Measurements from ENCODE around the gene DGKH.
A peak's percentile ranks its signal among the peaks of the same experiment; 100 is the strongest.
"Not testable (repeated sequence)": the region's sequence is repeated elsewhere in the genome, so short reads cannot be mapped to it uniquely, and the experiment has no call there.

The DGKH gene

GRCh38 chr13:42041684-42042035 is 6.8 kb upstream of the DGKH start:
- DNase-seq (ENCODE audit: low read depth), result no peak

DNA sequence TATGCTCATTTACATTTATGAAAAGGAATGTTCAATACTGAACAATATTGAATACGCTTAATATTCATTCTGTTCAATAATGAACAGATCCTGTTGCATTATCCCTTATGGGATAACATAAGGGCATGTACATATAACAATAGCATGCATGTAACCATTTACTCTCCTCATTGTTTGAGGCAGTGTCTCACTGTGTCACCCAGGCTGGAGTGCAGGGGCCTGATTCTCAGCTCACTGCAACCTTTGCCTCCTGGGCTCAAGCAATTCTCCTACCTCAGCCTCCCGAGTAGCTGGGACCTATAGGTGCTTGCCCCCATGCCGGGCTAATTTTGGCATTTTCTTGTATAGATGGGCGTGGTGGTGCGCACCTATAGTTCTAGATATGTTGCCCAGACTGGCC is 4.8 kb upstream of the DGKH start:
- no peak for DNase-seq (ENCODE audit: low read depth)

DNA sequence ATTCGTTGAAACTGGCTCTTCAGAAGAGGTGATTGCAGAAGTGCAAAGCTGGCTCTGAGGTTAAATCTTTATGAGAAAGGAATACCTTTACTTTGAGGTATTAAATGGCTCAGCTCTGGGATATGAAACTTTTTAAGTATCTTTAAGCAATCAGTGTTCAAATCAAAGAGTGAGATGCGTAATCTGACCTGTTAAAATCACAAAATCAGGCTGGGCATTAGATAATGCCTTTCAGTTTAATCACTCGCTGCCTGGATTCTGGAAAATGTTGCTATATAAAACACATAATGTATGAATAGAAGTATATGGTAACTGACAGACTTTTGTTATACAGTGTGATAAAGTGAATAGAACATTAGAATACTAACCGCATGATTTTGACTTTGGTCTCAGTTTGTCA is 2.0 kb upstream of the DGKH start:
- no peak for DNase-seq (ENCODE audit: low read depth)

DNA sequence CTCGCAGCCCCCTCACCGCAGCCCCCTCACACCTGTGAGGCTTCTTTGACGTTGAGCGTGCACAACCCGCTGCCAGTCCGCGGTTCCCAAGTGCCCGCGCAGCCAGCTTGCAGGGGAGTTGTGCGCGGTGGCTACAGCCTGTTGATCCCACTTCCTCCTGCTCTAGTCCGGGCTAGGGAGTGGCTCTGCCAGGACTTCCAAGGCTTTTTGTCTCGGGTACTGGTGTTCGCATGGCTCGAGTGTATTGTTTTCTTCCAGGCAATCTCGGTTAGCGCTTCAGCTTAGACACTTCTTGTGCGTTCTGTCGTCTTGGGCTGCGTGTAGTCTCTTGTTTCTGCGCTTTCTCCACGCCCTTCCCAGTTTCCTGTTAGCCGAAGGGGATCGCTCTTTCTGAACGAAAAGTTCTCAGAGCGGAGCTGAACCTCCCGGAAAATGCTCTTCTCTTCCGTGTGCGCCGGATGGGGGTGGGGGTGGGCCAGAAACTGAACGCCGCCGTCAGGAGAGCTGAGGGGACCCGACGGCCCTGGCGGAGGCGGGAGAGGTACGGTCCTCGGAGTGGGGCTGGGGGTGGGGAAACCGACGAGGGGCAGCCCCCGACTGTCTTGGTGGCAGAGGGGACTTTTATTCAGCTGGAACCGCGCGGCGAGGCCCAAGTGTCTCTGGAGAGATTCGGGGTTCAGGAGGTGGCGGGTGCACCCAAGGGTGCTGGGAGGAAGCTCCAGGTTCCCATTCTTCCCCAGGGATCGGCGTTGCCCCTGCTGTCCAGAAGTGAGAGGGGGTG is 697 bp upstream of the DGKH start:
- DNase-seq (ENCODE audit: low read depth), result no peak

DNA sequence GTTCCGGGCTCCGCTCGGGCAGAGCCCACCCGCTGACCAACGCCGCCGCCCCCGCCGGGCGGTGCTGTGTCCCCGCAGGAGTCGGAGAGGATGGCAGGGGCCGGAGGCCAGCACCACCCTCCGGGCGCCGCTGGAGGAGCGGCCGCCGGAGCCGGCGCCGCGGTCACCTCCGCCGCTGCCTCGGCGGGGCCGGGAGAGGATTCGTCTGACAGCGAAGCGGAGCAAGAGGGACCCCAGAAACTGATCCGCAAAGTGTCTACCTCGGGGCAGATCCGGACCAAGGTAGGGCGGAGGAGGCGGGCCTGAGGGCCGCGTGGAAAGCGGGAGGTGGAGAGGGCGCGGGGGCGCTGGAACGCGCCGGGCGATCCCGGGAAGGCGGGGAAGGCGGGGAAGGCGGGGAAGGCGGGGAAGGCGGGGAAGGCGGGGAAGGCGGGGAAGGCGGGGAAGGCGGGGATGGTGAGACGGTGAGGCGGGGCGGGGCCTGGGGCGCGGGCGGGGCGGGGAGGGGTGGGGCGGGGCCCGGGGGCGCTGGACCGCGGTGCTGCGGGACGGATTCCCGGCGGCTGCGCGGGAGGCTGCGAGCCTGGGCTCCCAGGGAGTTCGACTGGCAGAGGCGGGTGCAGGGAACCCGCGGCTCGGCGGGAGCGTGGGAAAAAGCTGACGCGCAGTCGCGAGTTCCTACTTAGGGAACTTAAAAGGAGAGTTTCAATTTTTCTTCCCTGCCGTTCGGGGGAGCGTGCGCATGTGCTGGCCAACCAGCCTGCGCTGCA is 421 bp downstream of the DGKH start:
- DNase-seq (ENCODE audit: low read depth), result peak; percentile 59

DNA sequence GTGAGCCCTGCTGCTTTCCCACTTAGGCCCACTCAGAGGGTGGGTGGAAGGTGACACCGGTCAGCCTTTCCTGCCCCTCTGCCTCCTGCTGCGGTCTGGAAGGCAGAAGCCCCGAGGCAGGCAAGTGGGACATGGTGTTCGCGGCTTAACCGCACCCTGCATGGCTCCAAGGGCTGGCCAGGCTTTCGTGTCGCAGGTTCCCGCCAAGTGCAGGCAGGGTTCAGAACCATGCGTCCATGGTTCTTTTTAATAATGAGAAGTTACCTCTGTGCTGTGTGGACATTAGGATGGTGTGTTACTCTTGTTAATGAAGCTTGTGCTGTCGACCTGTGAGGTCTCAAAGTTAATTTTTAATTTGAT is 986 bp downstream of the DGKH start:
- no peak for DNase-seq (ENCODE audit: low read depth)

- DNase-seq (ENCODE audit: low read depth), result no peak
Observed at GRCh38 chr13:42054798-42055499, 6.5 kb downstream of the DGKH start.

GRCh38 chr13:42055500-42056085 is 7.1 kb downstream of the DGKH start:
- DNase-seq (ENCODE audit: low read depth), result no peak

- no peak for DNase-seq (ENCODE audit: low read depth)
Observed at GRCh38 chr13:42056146-42056545, 7.7 kb downstream of the DGKH start.

- no peak for DNase-seq (ENCODE audit: low read depth)
Observed at GRCh38 chr13:42056583-42056982, 8.1 kb downstream of the DGKH start.

DNA sequence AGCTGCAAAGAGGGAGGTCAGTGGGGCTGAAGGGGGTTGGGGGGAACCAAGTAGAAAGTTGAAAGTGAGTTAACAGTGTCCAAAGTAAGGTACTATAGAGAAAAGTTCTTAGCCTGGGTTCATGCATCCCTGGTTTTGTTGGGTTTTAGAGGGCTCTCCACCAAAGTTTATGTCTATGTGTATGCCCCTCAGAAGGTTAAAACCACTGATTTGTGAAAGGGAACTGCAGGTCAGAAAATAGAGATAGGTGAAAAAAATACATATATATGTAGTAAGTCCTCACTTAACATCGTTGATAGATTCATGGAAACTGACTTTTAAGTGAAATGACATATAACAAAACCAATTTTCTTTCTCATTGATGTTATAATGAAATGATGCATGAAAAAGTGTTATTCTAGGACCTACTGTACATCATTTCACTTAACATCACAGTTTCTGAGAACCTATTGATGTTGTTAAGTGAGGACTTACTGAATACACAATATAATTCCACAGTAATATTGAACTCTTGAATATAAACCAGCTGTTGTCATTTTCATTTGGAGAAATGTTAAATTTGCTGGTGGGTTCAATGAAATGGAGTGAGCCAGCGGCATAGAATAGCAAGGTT is 9.6 kb downstream of the DGKH start:
- no peak for DNase-seq (ENCODE audit: low read depth)

DNA sequence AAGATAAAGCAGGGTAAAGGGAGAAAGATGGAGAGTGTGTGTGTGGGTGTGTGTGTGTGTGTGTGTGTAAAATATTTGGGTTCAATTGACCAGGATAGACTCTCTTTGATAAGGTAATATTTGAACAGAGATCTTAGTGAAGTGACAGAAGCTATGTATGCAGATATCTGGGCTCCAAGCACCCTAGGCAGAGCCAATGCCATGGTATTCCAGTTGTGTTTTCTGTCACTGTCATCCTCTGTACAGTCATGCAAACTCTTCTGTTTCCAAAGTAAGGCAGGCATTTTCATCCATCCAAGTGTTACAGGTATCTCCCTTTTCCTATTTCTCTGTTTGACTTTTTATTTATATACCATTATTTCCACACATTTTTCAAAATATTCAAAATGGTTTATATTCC is 13.5 kb downstream of the DGKH start:
- no peak for DNase-seq (ENCODE audit: low read depth)

- no peak for DNase-seq (ENCODE audit: low read depth)
Observed at GRCh38 chr13:42063105-42063504, 14.7 kb downstream of the DGKH start.

GRCh38 chr13:42064259-42064658 is 15.8 kb downstream of the DGKH start:
- no peak for DNase-seq (ENCODE audit: low read depth)

DNA sequence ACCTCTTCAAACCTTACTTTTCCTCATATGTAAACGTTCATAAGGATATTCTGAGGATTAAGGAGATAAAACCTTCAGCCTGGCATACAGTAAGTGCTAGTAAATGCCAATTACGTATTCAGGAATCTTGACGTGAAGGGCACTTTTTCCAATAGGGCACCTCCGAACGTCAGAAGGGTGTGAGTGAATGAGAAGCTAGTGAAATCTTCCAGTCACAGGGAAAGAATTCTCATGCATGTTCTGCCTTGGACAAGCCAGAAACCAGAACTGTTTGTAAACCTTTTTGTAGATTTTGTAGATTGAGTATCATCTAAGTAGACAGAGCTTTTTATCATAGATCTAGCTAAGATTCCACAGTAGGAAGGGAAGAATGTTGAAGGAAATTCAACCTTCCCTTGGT is 16.5 kb downstream of the DGKH start:
- DNase-seq (ENCODE audit: low read depth), result no peak

- no peak for DNase-seq (ENCODE audit: low read depth)
Observed at GRCh38 chr13:42065414-42065813, 17.0 kb downstream of the DGKH start.

DNA sequence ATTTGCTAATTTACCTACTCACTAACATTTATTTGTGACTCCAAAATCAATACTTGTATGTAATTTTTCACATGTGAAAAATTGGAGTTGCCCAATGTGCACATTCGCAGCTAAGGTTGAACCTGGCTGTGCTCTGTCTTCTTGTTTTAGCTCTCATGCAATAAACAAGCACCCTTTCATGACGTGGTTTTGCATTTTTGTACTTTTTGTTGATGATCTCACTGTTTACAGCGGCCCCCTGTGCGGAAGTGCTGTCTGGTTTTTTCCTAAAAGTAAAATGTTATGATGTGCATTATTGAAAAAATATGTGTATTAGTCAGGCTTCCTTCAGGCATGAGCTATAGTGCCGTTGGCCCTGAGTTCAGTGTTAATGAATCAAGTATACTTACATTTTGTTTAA is 18.1 kb downstream of the DGKH start:
- DNase-seq (ENCODE audit: low read depth), result no peak

GRCh38 chr13:42068886-42069285 is 20.4 kb downstream of the DGKH start:
- DNase-seq (ENCODE audit: low read depth), result no peak

DNA sequence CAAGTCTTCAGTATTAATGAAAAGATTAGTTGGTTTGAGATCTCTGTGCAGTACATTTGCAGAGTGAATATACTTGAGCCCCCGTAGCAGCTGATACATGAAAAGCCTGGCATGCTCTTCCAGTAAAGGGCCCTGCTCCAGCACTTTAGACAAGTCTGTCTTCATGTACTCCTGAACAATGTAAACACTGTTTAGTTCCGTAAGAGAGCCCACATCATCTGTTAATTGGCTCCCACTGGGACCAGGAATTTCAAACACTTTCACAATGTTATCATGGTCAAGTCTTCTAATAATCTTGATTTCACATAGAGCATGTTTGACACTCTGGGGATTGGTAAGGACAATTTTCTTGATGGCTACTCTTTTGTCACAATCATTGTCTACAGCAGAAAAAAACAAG is 22.2 kb downstream of the DGKH start:
- not testable (repeated sequence) for DNase-seq (ENCODE audit: low read depth)

DNA sequence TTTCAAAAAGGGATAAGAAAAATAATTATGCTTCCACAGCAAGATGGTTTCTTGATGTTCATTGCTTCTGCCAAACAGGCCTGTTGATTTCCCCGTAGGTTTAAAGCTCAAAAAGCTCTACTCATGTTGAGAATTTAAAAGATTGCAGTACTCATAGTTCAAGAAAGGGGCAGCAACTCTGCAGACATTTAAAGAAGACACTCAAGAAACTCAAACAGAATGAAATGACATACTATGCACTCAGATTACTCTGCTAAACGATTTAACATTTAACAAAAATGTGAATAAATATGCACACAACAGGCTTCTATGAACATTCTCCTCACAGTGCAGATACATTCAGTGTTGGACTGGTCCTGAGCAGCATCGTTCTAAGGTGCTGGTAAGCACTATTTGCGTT is 22.7 kb downstream of the DGKH start:
- DNase-seq (ENCODE audit: low read depth), result not testable (repeated sequence)

DNA sequence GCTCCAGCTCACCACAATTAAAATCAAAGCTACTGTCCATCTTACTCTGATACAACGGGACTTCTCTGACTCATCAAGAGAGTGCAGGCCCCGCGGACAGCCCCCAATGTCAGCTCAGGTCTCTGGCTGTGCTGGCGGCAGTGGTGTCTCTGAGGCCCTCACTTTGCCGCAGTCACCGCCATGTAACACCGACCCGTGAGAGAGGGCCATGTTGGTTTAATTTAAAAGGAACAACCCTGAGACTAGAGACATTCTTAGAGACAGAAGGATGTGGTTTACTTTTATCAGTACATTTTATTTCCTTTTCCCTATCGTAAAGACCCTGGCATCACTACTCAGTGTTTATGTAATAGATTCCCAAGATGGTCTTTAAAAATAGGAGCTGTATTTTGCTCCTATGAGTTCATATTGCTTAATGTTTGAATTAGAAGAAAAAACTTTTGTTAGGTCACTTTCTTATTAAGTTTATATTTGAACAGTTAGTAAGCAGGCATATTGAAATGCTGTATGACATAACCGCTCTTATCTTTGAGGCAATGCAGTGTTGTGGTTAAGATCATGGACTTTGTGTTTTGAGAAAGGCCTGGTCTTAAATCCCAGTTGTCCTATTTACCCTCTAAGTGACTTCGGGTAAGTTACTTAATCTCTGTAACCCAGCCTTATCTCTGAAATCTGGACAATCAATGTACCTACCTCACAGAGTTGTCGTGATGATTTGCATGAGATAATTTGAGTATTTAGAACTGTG is 23.4 kb downstream of the DGKH start:
- no peak for DNase-seq (ENCODE audit: low read depth)

GRCh38 chr13:42073683-42074082 is 25.2 kb downstream of the DGKH start:
- no peak for DNase-seq (ENCODE audit: low read depth)

Measured in T follicular helper cell (primary cell).